Fibroblast of upper back skin (primary cell): Measurements from ENCODE around the gene FRMD3.

Experiments used
- DNase-seq: peaks from one replicate; pipeline ENCODE4 v3.0.0-alpha.2; 2013

FRMD3 gene

GRCh38 chr9:83538172-83538889, at the start of gene FRMD3:
TSS of gene FRMD3 (minus strand) at chr9:83538401. CDS start at chr9:83538231, 170 bp downstream.
- peak; percentile 79 for DNase-seq

- no peak for DNase-seq
Measured at GRCh38 chr9:83584995-83585394, 46.8 kb upstream of the FRMD3 start.

- peak; percentile 68 for DNase-seq
Measured at GRCh38 chr9:83583151-83584014, 45.2 kb upstream of the FRMD3 start.

GRCh38 chr9:83582029-83582428, 43.8 kb upstream of the FRMD3 start:
- peak; percentile 56 for DNase-seq

GRCh38 chr9:83574482-83574881, 36.3 kb upstream of the FRMD3 start:
- DNase-seq: no peak

- peak; percentile 57 for DNase-seq
Measured at GRCh38 chr9:83572524-83572923, 34.3 kb upstream of the FRMD3 start.

GRCh38 chr9:83570359-83570758, 32.2 kb upstream of the FRMD3 start:
- no peak for DNase-seq

- DNase-seq: no peak
Measured at GRCh38 chr9:83569326-83569725, 31.1 kb upstream of the FRMD3 start.

GRCh38 chr9:83563360-83563759, 25.2 kb upstream of the FRMD3 start:
- DNase-seq: no peak

GRCh38 chr9:83560169-83560826, 22.1 kb upstream of the FRMD3 start:
- DNase-seq: no peak

GRCh38 chr9:83557771-83558170, 19.6 kb upstream of the FRMD3 start:
- DNase-seq: no peak

- DNase-seq: no peak
Measured at GRCh38 chr9:83557317-83557716, 19.1 kb upstream of the FRMD3 start.

GRCh38 chr9:83554278-83554677, 16.1 kb upstream of the FRMD3 start:
- DNase-seq: no peak

- peak; percentile 85 for DNase-seq
Measured at GRCh38 chr9:83544002-83544698, 5.9 kb upstream of the FRMD3 start.

- DNase-seq: no peak
Measured at GRCh38 chr9:83538890-83539238, 663 bp upstream of the FRMD3 start.

GRCh38 chr9:83537331-83538171, 650 bp downstream of the FRMD3 start:
- peak; percentile 10 for DNase-seq

- DNase-seq: no peak
Measured at GRCh38 chr9:83536332-83536731, 1.9 kb downstream of the FRMD3 start.

- no peak for DNase-seq
Measured at GRCh38 chr9:83535736-83536135, 2.5 kb downstream of the FRMD3 start.

GRCh38 chr9:83533296-83533695, 4.9 kb downstream of the FRMD3 start:
- peak; percentile 65 for DNase-seq

GRCh38 chr9:83526901-83527300, 11.3 kb downstream of the FRMD3 start:
- no peak for DNase-seq

- DNase-seq: no peak
Measured at GRCh38 chr9:83526211-83526610, 12.0 kb downstream of the FRMD3 start.

GRCh38 chr9:83523684-83524083, 14.5 kb downstream of the FRMD3 start:
- no peak for DNase-seq
